NB4 (cell line): ENCODE measurements around the gene SENP7.

Experiments used
- CTCF ChIP-seq: IDR thresholded peaks from one replicate; pipeline ENCODE4 v1.5.1; 2012; ENCODE audit warnings: low read depth, low read length
- MAX ChIP-seq: IDR thresholded peaks from 2 replicates; pipeline ENCODE4 v1.6.1; 2011; ENCODE audit warnings: low read depth, low read length

GRCh38 chr3:101423984-101424888 lies 88.8 kb downstream of the SENP7 start:
- TF ChIP-seq CTCF (no peak), MAX (no peak)
